Measurements from ENCODE around the gene MEIKIN. TPM values are rescaled to one million over a fixed set of nuclear protein-coding genes. Genes with fewer than 3 reads are reported as not detected.

Gene MEIKIN
- total RNA-seq: not detected in 2 replicates
- long read RNA-seq: 0 reads

- DNase-seq (ENCODE audit: low read depth, low spot score): no peak
- Mint-ChIP-seq H3K36me3 (ENCODE audit: low read depth) (no peaks in the 10 kb centered on the region), H3K4me3 (no peak within 1 kb of the TSS), H3K4me1 (no peaks in the 10 kb centered on the region), H3K27me3 (ENCODE audit: low read depth) (no peaks in the 10 kb centered on the region), H3K27ac (ENCODE audit: unreplicated experiment) (no peak within 1 kb of the TSS), H3K9me3 (no peaks in the 10 kb centered on the region)
- no peak for TF ChIP-seq CTCF (conservative IDR thresholded peaks at IDR 0.05)
Measured at GRCh38 chr5:131945551-131946168, at the start of gene MEIKIN. MEIKIN (minus strand) TSS chr5:131945663; CDS start chr5:131945505, 158 bp downstream.

GRCh38 chr5:131994533-131995226 lies 49.2 kb upstream of the MEIKIN start:
- no peak for DNase-seq (ENCODE audit: low read depth, low spot score)
- no peak for TF ChIP-seq CTCF (conservative IDR thresholded peaks at IDR 0.05)
- H3K9me3 Mint-ChIP-seq: no peaks in the 10 kb centered on the region
- peaks cover 10% of the 10 kb centered on the region for H3K4me1 Mint-ChIP-seq
- H3K27ac Mint-ChIP-seq (ENCODE audit: unreplicated experiment): peak overlapping the region; percentile 57
- H3K36me3 Mint-ChIP-seq (ENCODE audit: low read depth): no peaks in the 10 kb centered on the region
- no peak overlapping the region for H3K4me3 Mint-ChIP-seq
- H3K27me3 Mint-ChIP-seq (ENCODE audit: low read depth): no peaks in the 10 kb centered on the region

GRCh38 chr5:131994090-131994489 lies 48.6 kb upstream of the MEIKIN start:
- no peaks in the 10 kb centered on the region for H3K27me3 Mint-ChIP-seq (ENCODE audit: low read depth)
- no peak for TF ChIP-seq CTCF (conservative IDR thresholded peaks at IDR 0.05)
- no peak overlapping the region for H3K27ac Mint-ChIP-seq (ENCODE audit: unreplicated experiment)
- DNase-seq (ENCODE audit: low read depth, low spot score): no peak
- no peak overlapping the region for H3K4me3 Mint-ChIP-seq
- peaks cover 5% of the 10 kb centered on the region for H3K4me1 Mint-ChIP-seq
- H3K36me3 Mint-ChIP-seq (ENCODE audit: low read depth): no peaks in the 10 kb centered on the region
- H3K9me3 Mint-ChIP-seq: no peaks in the 10 kb centered on the region

GRCh38 chr5:131993676-131994075 lies 48.2 kb upstream of the MEIKIN start:
- H3K9me3 Mint-ChIP-seq: no peaks in the 10 kb centered on the region
- no peak overlapping the region for H3K27ac Mint-ChIP-seq (ENCODE audit: unreplicated experiment)
- no peak for TF ChIP-seq CTCF (conservative IDR thresholded peaks at IDR 0.05)
- peaks cover under 1% of the 10 kb centered on the region for H3K4me1 Mint-ChIP-seq
- H3K4me3 Mint-ChIP-seq: no peak overlapping the region
- no peaks in the 10 kb centered on the region for H3K36me3 Mint-ChIP-seq (ENCODE audit: low read depth)
- no peak for DNase-seq (ENCODE audit: low read depth, low spot score)
- no peaks in the 10 kb centered on the region for H3K27me3 Mint-ChIP-seq (ENCODE audit: low read depth)

GRCh38 chr5:131992370-131992769 lies 46.9 kb upstream of the MEIKIN start:
- no peaks in the 10 kb centered on the region for H3K36me3 Mint-ChIP-seq (ENCODE audit: low read depth)
- H3K4me1 Mint-ChIP-seq: no peaks in the 10 kb centered on the region
- DNase-seq (ENCODE audit: low read depth, low spot score): no peak
- H3K27me3 Mint-ChIP-seq (ENCODE audit: low read depth): no peaks in the 10 kb centered on the region
- no peaks in the 10 kb centered on the region for H3K9me3 Mint-ChIP-seq
- no peak overlapping the region for H3K4me3 Mint-ChIP-seq
- no peak for TF ChIP-seq CTCF (conservative IDR thresholded peaks at IDR 0.05)
- no peak overlapping the region for H3K27ac Mint-ChIP-seq (ENCODE audit: unreplicated experiment)
